PC-3 (cell line): ENCODE measurements around the gene RABGAP1L. TPM values are rescaled to one million over a fixed set of nuclear protein-coding genes. Genes with fewer than 3 reads are reported as not detected.
"Not testable (repeated sequence)": the region's sequence is repeated elsewhere in the genome, so short reads cannot be mapped to it uniquely, and the experiment has no call there.

Experiments
- ATAC-seq: fragments of 200-7000 bp; cut with Tn5 transposase; 2 replicates; pipeline ENCODE4 v1.9.1; 2020; ENCODE audit warnings: mild to moderate bottlenecking, moderate library complexity
- BruUV-seq: library from RNA; stranded (reverse); fragments of 400-500 nt; replicated peaks from 2 replicates; lab custom pipeline; 2021; lab: Mats Ljungman, UMichigan
- CTCF ChIA-PET: fragments of 300-600 bp; sonication (Branson Sonifier 250); formaldehyde crosslinking; loops from one replicate; lab custom pipeline; 2022; ENCODE audit warnings: antibody characterized with exemption; lab: Charles Lee
- POLR2A ChIA-PET: fragments of 300-600 bp; sonication (Branson Sonifier 250); formaldehyde crosslinking; loops from one replicate; lab custom pipeline; 2022; ENCODE audit warnings: antibody characterized with exemption; ENCODE audit not compliant: unreplicated experiment; lab: Charles Lee
- DNase-seq: peaks from one replicate; pipeline ENCODE4 v3.0.0-alpha.2; 2015
- H2AFZ ChIP-seq: fragments of 300-600 bp; sonication (generic); 2 replicates; pipeline ENCODE4 v1.6.0; 2016; ENCODE audit warnings: antibody characterized with exemption, low read length
- H3F3A ChIP-seq: fragments of 300-600 bp; sonication (generic); one replicate; pipeline ENCODE4 v1.6.0; 2017; ENCODE audit warnings: antibody characterized with exemption, low read length, control low read depth, mild to moderate bottlenecking; ENCODE audit not compliant: unreplicated experiment
- H3K27ac ChIP-seq: fragments of 300-600 bp; sonication (generic); 2 replicates; pipeline ENCODE4 v1.5.1; 2016; ENCODE audit warnings: mild to moderate bottlenecking, low read length
- H3K27me3 ChIP-seq: fragments of 300-600 bp; sonication (generic); 2 replicates; pipeline ENCODE4 v1.6.1; 2016; ENCODE audit warnings: low read length, mixed read lengths
- H3K36me3 ChIP-seq: fragments of 300-600 bp; sonication (generic); 2 replicates; pipeline ENCODE4 v1.6.1; 2016; ENCODE audit warnings: low read depth, mixed run types, low read length, mixed read lengths
- H3K4me1 ChIP-seq: fragments of 300-600 bp; sonication (generic); 2 replicates; pipeline ENCODE4 v1.5.1; 2016; ENCODE audit warnings: low read length; ENCODE audit not compliant: insufficient read depth
- H3K4me2 ChIP-seq: fragments of 300-600 bp; sonication (generic); 2 replicates; pipeline ENCODE4 v1.6.0; 2016; ENCODE audit warnings: low read length
- H3K4me3 ChIP-seq: fragments of 300-600 bp; sonication (generic); 2 replicates; pipeline ENCODE4 v1.5.1; 2016; ENCODE audit warnings: mild to moderate bottlenecking, low read length, mixed read lengths
- H3K79me2 ChIP-seq: fragments of 300-600 bp; sonication (generic); 2 replicates; pipeline ENCODE4 v1.6.1; 2017; ENCODE audit warnings: low read length, mixed read lengths
- H3K9ac ChIP-seq: fragments of 300-600 bp; sonication (generic); 2 replicates; pipeline ENCODE4 v1.6.0; 2016; ENCODE audit warnings: mild to moderate bottlenecking, low read length
- H3K9me2 ChIP-seq: fragments of 300-600 bp; sonication (generic); replicated peaks from 2 replicates; pipeline ENCODE4 v1.6.1; 2016; ENCODE audit warnings: mixed run types, low read length, mixed read lengths
- H3K9me3 ChIP-seq: fragments of 300-600 bp; sonication (generic); 2 replicates; pipeline ENCODE4 v1.6.1; 2016; ENCODE audit warnings: low read length, mixed read lengths
- H4K20me1 ChIP-seq: fragments of 300-600 bp; sonication (generic); 2 replicates; pipeline ENCODE4 v1.6.1; 2016; ENCODE audit warnings: low read length, mixed read lengths
- CTCF ChIP-seq: fragments of 300-600 bp; sonication (generic); conservative IDR thresholded peaks from 2 replicates; pipeline ENCODE4 v1.5.1; 2017; ENCODE audit warnings: antibody characterized with exemption, low read depth, mild to moderate bottlenecking, low read length
- EZH2 ChIP-seq: fragments of 300-600 bp; sonication (generic); IDR thresholded peaks from one replicate; pipeline ENCODE4 v1.6.1; 2017; ENCODE audit warnings: antibody characterized with exemption, mild to moderate bottlenecking, low read length; ENCODE audit not compliant: unreplicated experiment
- EZH2phosphoT487 ChIP-seq: fragments of 300-600 bp; sonication (generic); IDR thresholded peaks from 2 replicates; pipeline ENCODE4 v1.6.1; 2018; ENCODE audit warnings: mild to moderate bottlenecking, antibody characterized with exemption, low read length, borderline replicate concordance
- intact Hi-C: fragments of 100-400 bp; cut with micrococcal nuclease; formaldehyde crosslinking; loops from 2 replicates; pipeline ENCODE4 v1.9.0; 2023
- total RNA-seq: library from RNA; depleted of rRNA; stranded (reverse); fragments of >200 nt; gene quantifications from 2 replicates; pipeline ENCODE4 v1.2.3, GENCODE V29; 2014

RABGAP1L gene
- total RNA-seq, 1 experiment from 2014 or later, result 24.4 TPM

- Histone ChIP-seq H3K9me2 (no peaks in the 10 kb centered on the region), H3K36me3 (peaks cover 22% of the 10 kb centered on the region), H3F3A (no peaks in the 10 kb centered on the region), H2AFZ (no peak overlapping the region), H4K20me1 (no peaks in the 10 kb centered on the region), H3K79me2 (0 out of 2 replicates have a peak, but pooled peaks cover 3% of the 10 kb centered on the region), H3K9ac (no peak overlapping the region), H3K27ac (no peak overlapping the region), H3K4me1 (no peaks in the 10 kb centered on the region), H3K4me2 (no peak overlapping the region), H3K4me3 (no peak overlapping the region), H3K27me3 (no peaks in the 10 kb centered on the region), H3K9me3 (no peaks in the 10 kb centered on the region)
- intact Hi-C loops, result no loop called here
- no peak for ATAC-seq
- DNase-seq, result no peak
- ChIA-PET CTCF (no interaction called here), POLR2A (no interaction called here)
- no peak for TF ChIP-seq CTCF
- TF ChIP-seq EZH2, result no peak
- BruUV-seq, result no TSS peak
Observed at GRCh38 chr1:175015243-175015642, 855.9 kb downstream of the RABGAP1L start.

GRCh38 chr1:175019524-175019923, 860.2 kb downstream of the RABGAP1L start:
- Histone ChIP-seq H3K4me3 (no peak overlapping the region), H3K4me2 (no peak overlapping the region), H3K9ac (no peak overlapping the region), H3K4me1 (no peaks in the 10 kb centered on the region), H3K27ac (no peak overlapping the region), H2AFZ (no peak overlapping the region), H4K20me1 (no peaks in the 10 kb centered on the region), H3K27me3 (no peaks in the 10 kb centered on the region), H3K79me2 (peaks cover 25% of the 10 kb centered on the region), H3F3A (no peaks in the 10 kb centered on the region), H3K9me2 (no peaks in the 10 kb centered on the region), H3K36me3 (no peaks in the 10 kb centered on the region; the same call in 1 of the 2 replicates), H3K9me3 (no peaks in the 10 kb centered on the region)
- POLR2A ChIA-PET, result no interaction called here
- CTCF ChIA-PET, result no interaction called here
- TF ChIP-seq EZH2 (no peak), CTCF (no peak), EZH2phosphoT487 (no peak)
- intact Hi-C loops, result no loop called here
- ATAC-seq, result no peak
- BruUV-seq, result no TSS peak
- no peak for DNase-seq

- intact Hi-C loops, result loop anchor here (1.0 kb wide), 1 partner anchor 24 kb away; the partner anchor contains the start of gene CACYBP
- Histone ChIP-seq H3K27me3 (no peaks in the 10 kb centered on the region), H3K36me3 (no peaks in the 10 kb centered on the region), H3K79me2 (peaks cover 25% of the 10 kb centered on the region), H3K9ac (peak within 1 kb of the TSS; percentile 93), H3K9me2 (no peaks in the 10 kb centered on the region), H2AFZ (peak within 1 kb of the TSS; percentile 100), H3F3A (no peaks in the 10 kb centered on the region), H3K4me2 (peak within 1 kb of the TSS; percentile 81), H3K4me1 (no peaks in the 10 kb centered on the region), H3K4me3 (peak within 1 kb of the TSS; percentile 97), H3K9me3 (no peaks in the 10 kb centered on the region), H3K27ac (peak within 1 kb of the TSS; percentile 45; the same call in 1 of the 2 replicates), H4K20me1 (no peaks in the 10 kb centered on the region)
- ChIA-PET POLR2A (interaction anchor here (0.6 to 0.9 kb wide), 6 partner anchors 29 to 938 kb away, joined by 3 to 4 read pairs (median 4); no protein-coding TSS in a partner anchor), CTCF (interaction anchor here (0.6 to 1.2 kb wide), 2 partner anchors 24 to 102 kb away, joined by 4 to 7 read pairs; no protein-coding TSS in a partner anchor)
- TF ChIP-seq EZH2 (no peak), EZH2phosphoT487 (no peak), CTCF (no peak)
- DNase-seq, result peak; percentile 94
- TSS peak; percentile 88 for BruUV-seq
- ATAC-seq, result peak; percentile 96
Observed at GRCh38 chr1:175023043-175023921, 864.0 kb downstream of the RABGAP1L start, which contains the start of gene MRPS14. MRPS14 (minus strand) TSS chr1:175023425; CDS start chr1:175023408, 17 bp downstream.

- not testable (repeated sequence) for H3K9me2 ChIP-seq, DNase-seq, H3K9me3 ChIP-seq, ATAC-seq, H4K20me1 ChIP-seq, H3F3A ChIP-seq, H3K36me3 ChIP-seq, H3K27me3 ChIP-seq, H3K4me1 ChIP-seq
- Histone ChIP-seq H2AFZ (peak overlapping the region; percentile 100), H3K4me3 (peak overlapping the region; percentile 97), H3K9ac (peak overlapping the region; percentile 93), H3K4me2 (peak overlapping the region; percentile 81), H3K79me2 (peaks cover 25% of the 10 kb centered on the region), H3K27ac (peak overlapping the region; percentile 41; the same call in 1 of the 2 replicates)
- POLR2A ChIA-PET, result interaction anchor here (0.6 kb wide), 3 partner anchors 28 to 937 kb away, joined by 3 to 4 read pairs (median 3); no protein-coding TSS in a partner anchor
- intact Hi-C loops, result loop anchor here (1.0 kb wide), 1 partner anchor 25 kb away; the partner anchor contains the start of gene CACYBP
- BruUV-seq, result TSS peak; percentile 99
- CTCF ChIA-PET, result interaction anchor here (1.2 kb wide), 1 partner anchor 101 kb away, joined by 7 read pairs; no protein-coding TSS in a partner anchor
Observed at GRCh38 chr1:175023922-175024242, 864.6 kb downstream of the RABGAP1L start.
